ENCODE results near the gene MAST3. TPM values are rescaled to one million over a fixed set of nuclear protein-coding genes. Genes with fewer than 3 reads are reported as not detected.
A peak's percentile ranks its signal among the peaks of the same experiment; 100 is the strongest.

The MAST3 gene
- total RNA-seq, 4 donors from 2014 or later: 0.66 to 2.8 (median 1.6) TPM

- H3K9me3 ChIP-seq: no peaks in the 10 kb centered on the region
- DNase-seq (peak in 1 of 2 donors; percentile 23), ATAC-seq (peak; percentile 51 to 56)
- H3K27me3 ChIP-seq: no peaks in the 10 kb centered on the region
- intact Hi-C loops (cut with DNase I; ENCODE audit: low total_unique reads): loop anchor here (1.0 kb wide), 1 partner anchor 55 kb away; no protein-coding TSS in a partner anchor
- in situ Hi-C loops (cut with MboI; ENCODE audit: low sequenced_read_pairs in 4 of 4): loop anchor here in 3 of 4 donors (10.0 kb wide), 1 partner anchor 53 kb away; no protein-coding TSS in a partner anchor
- no peaks in the 10 kb centered on the region for H3K4me1 ChIP-seq
- H3K27ac ChIP-seq: no peak overlapping the region
- TF ChIP-seq CTCF (IDR thresholded peaks at IDR 0.05 in 4 of 5, conservative IDR thresholded peaks at IDR 0.05 in 1 of 5): peak; percentile 53 to 72 (median 68)
- no peak for TF ChIP-seq POLR2A (IDR thresholded peaks at IDR 0.05)
- H3K36me3 ChIP-seq: peaks cover 0 to 62% of the 10 kb centered on the region in 2 donors
- no peak overlapping the region for H3K4me3 ChIP-seq
Observed at GRCh38 chr19:18167975-18168645, 70.5 kb downstream of the MAST3 start.

GRCh38 chr19:18168673-18169381 lies 71.2 kb downstream of the MAST3 start:
- H3K27me3 ChIP-seq: no peaks in the 10 kb centered on the region
- DNase-seq (no peak), ATAC-seq (no peak)
- peaks cover 3% of the 10 kb centered on the region in 2 donors for H3K4me1 ChIP-seq
- TF ChIP-seq CTCF (IDR thresholded peaks at IDR 0.05 in 4 of 5, conservative IDR thresholded peaks at IDR 0.05 in 1 of 5) (no peak), POLR2A (IDR thresholded peaks at IDR 0.05) (no peak)
- no peak overlapping the region for H3K27ac ChIP-seq
- H3K4me3 ChIP-seq: no peak overlapping the region
- H3K36me3 ChIP-seq: peaks cover 0 to 54% of the 10 kb centered on the region in 2 donors
- intact Hi-C loops (cut with DNase I; ENCODE audit: low total_unique reads): loop anchor here (1.0 kb wide), 1 partner anchor 56 kb away; no protein-coding TSS in a partner anchor
- no peaks in the 10 kb centered on the region for H3K9me3 ChIP-seq
- in situ Hi-C loops (cut with MboI; ENCODE audit: low sequenced_read_pairs in 4 of 4): loop anchor here in 3 of 4 donors (10.0 kb wide), 1 partner anchor 54 kb away; no protein-coding TSS in a partner anchor

- TF ChIP-seq CTCF (IDR thresholded peaks at IDR 0.05 in 4 of 5, conservative IDR thresholded peaks at IDR 0.05 in 1 of 5): no peak
- peak in 1 of 2 donors; percentile 7 for TF ChIP-seq POLR2A (IDR thresholded peaks at IDR 0.05)
- Histone ChIP-seq H3K9me3 (no peaks in the 10 kb centered on the region), H3K4me1 (peaks cover 8 to 12% of the 10 kb centered on the region in 2 donors), H3K4me3 (no peak overlapping the region), H3K36me3 (peaks cover 0 to 36% of the 10 kb centered on the region in 2 donors), H3K27ac (peak overlapping the region in 3 of 4 donors; percentile 34 to 58 (median 35)), H3K27me3 (no peaks in the 10 kb centered on the region)
- intact Hi-C loops (cut with DNase I; ENCODE audit: low total_unique reads) (no loop called here), in situ Hi-C loops (cut with MboI; ENCODE audit: low sequenced_read_pairs in 4 of 4) (no loop called here)
- ATAC-seq: peak in 1 of 2 donors; percentile 30
- peak in 1 of 2 donors; percentile 38 for DNase-seq
Observed at GRCh38 chr19:18170714-18171255, 73.2 kb downstream of the MAST3 start.

- Histone ChIP-seq H3K4me3 (no peak overlapping the region), H3K36me3 (peaks cover 0 to 28% of the 10 kb centered on the region in 2 donors), H3K9me3 (no peaks in the 10 kb centered on the region), H3K4me1 (peaks cover 8 to 12% of the 10 kb centered on the region in 2 donors), H3K27ac (no peak overlapping the region), H3K27me3 (no peaks in the 10 kb centered on the region)
- DNase-seq (no peak), ATAC-seq (no peak)
- in situ Hi-C loops (cut with MboI; ENCODE audit: low sequenced_read_pairs in 4 of 4): no loop called here
- intact Hi-C loops (cut with DNase I; ENCODE audit: low total_unique reads): no loop called here
- TF ChIP-seq CTCF (IDR thresholded peaks at IDR 0.05 in 4 of 5, conservative IDR thresholded peaks at IDR 0.05 in 1 of 5): no peak
- TF ChIP-seq POLR2A (IDR thresholded peaks at IDR 0.05): no peak
Observed at GRCh38 chr19:18171605-18172327, 74.2 kb downstream of the MAST3 start.
